ENCODE measurements around the gene EPHA8. TPM values are rescaled to one million over a fixed set of nuclear protein-coding genes. Genes with fewer than 3 reads are reported as not detected.

Gene EPHA8
- total and polyA plus RNA-seq, 2 of the 4 experiments (the other 2 are of a cell fraction) = not detected

DNA sequence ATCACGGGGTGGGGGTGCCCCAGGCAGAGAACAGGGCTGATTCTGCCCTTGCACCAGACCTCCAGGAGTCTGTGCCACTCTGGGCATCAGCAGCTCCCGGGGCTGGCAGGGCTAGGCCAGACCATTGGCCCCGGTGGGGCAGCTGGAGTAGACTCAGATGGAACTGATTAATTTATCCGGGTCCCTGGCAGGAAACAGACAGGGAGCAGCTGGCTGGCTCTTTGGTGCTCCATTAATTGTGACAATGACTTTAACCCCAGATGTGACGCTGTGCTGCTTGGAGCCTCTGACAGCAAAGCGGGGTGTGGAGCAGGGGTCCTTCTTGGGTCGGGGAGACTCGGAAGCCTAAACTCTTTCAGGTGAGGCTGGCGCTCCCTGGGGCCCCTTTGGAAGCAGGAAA is 9.5 kb downstream of the EPHA8 start:
- no peak for DNase-seq
- Histone ChIP-seq H3K4me2 (ENCODE audit: low read depth, low read length) (no peak overlapping the region), H3K27me3 (ENCODE audit: control insufficient read depth, insufficient read depth, low read length) (peaks cover 50% of the 10 kb centered on the region), H3K4me3 (ENCODE audit: insufficient read depth, low read depth, low read length) (no peak overlapping the region), H3K79me1 (ENCODE audit: low read depth in 1 of 2, low read length in 2 of 2) (no peaks in the 10 kb centered on the region), H3K9me1 (ENCODE audit: insufficient read depth, low read length) (no peaks in the 10 kb centered on the region; the same call in 1 of the 2 replicates), H3K27ac (ENCODE audit: insufficient read depth, low read length) (no peak overlapping the region), H2AK9ac (replicated peaks; ENCODE audit: low read depth, low read length, poor library complexity) (no peak overlapping the region), H4K5ac (ENCODE audit: low read depth, low read length) (no peak overlapping the region), H3K4me1 (ENCODE audit: control insufficient read depth, insufficient read depth, low read length) (no peaks in the 10 kb centered on the region), H3K9ac (ENCODE audit: low read depth, low read length) (no peak overlapping the region), H3K23ac (ENCODE audit: low read depth, low read length) (no peak overlapping the region), H3K56ac (ENCODE audit: extremely low read depth, insufficient read depth, low read length) (no peak overlapping the region), H4K8ac (ENCODE audit: low read depth in 2 of 2, low read length in 2 of 2) (no peak overlapping the region), H3K18ac (ENCODE audit: low read depth, low read length) (no peak overlapping the region), H3K9me3 (ENCODE audit: control insufficient read depth, insufficient read depth, low read length) (no peaks in the 10 kb centered on the region), H2AK5ac (ENCODE audit: low read depth, low read length) (no peak overlapping the region), H2BK5ac (ENCODE audit: low read depth, low read length, poor library complexity, severe bottlenecking) (no peak overlapping the region), H4K91ac (ENCODE audit: insufficient read depth, low read depth, low read length) (no peak overlapping the region), H3K4ac (ENCODE audit: low read depth, low read length) (no peak overlapping the region), H2BK120ac (ENCODE audit: low read depth, low read length) (no peak overlapping the region), H2AFZ (replicated peaks; ENCODE audit: low read length, poor library complexity) (no peak overlapping the region), H3K36me3 (ENCODE audit: control insufficient read depth, insufficient read depth, low read length) (no peaks in the 10 kb centered on the region), H3K14ac (replicated peaks; ENCODE audit: low read depth, low read length) (no peak overlapping the region), H2BK15ac (ENCODE audit: low read depth, low read length) (no peak overlapping the region), H4K20me1 (ENCODE audit: insufficient read depth, low read length) (no peaks in the 10 kb centered on the region), H2BK20ac (ENCODE audit: low read depth, low read length) (no peak overlapping the region)
- ATAC-seq (ENCODE audit: low read depth) = no peak
- dilution Hi-C loops (cut with HindIII; ENCODE audit: low sequenced_read_pairs, unreplicated experiment) = no loop called here
- in situ Hi-C loops (cut with MboI; ENCODE audit: low sequenced_read_pairs) = no loop called here
- BruUV-seq (replicated peaks) = no TSS peak
- ChIA-PET POLR2A (ENCODE audit: unreplicated experiment) (no interaction called here), CTCF (interaction anchor here (0.9 kb wide), 1 partner anchor 44 kb away, joined by 3 read pairs; no protein-coding TSS in a partner anchor)
- no peak for TF ChIP-seq MAFK (IDR thresholded peaks at IDR 0.05; ENCODE audit: low read depth, low read length)
- TF ChIP-seq MAZ (IDR thresholded peaks at IDR 0.05; ENCODE audit: borderline replicate concordance, low read depth, low read length) = no peak
- no peak for TF ChIP-seq MXI1 (IDR thresholded peaks at IDR 0.05; ENCODE audit: borderline replicate concordance, low read depth, low read length)
- no peak for TF ChIP-seq RCOR1 (IDR thresholded peaks at IDR 0.05; ENCODE audit: insufficient replicate concordance, low read length)
- TF ChIP-seq FOS (IDR thresholded peaks at IDR 0.05; ENCODE audit: low read depth, low read length) = no peak
- TF ChIP-seq RFX5 (IDR thresholded peaks at IDR 0.05; ENCODE audit: low read depth, low read length) = no peak
- no peak for TF ChIP-seq RAD21 (IDR thresholded peaks at IDR 0.05; ENCODE audit: low read length)
- no peak for TF ChIP-seq NFE2L2 (IDR thresholded peaks at IDR 0.05; ENCODE audit: low read depth, low read length)
- TF ChIP-seq, protein P1, sequence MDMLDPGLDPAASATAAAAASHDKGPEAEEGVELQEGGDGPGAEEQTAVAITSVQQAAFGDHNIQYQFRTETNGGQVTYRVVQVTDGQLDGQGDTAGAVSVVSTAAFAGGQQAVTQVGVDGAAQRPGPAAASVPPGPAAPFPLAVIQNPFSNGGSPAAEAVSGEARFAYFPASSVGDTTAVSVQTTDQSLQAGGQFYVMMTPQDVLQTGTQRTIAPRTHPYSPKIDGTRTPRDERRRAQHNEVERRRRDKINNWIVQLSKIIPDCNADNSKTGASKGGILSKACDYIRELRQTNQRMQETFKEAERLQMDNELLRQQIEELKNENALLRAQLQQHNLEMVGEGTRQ (IDR thresholded peaks at IDR 0.05; ENCODE audit: low read depth, low read length) = no peak
- TF ChIP-seq BHLHE40 (IDR thresholded peaks at IDR 0.05; ENCODE audit: low read depth, low read length) = no peak
- TF ChIP-seq SMC3 (IDR thresholded peaks at IDR 0.05; ENCODE audit: low read depth, low read length) = no peak
- TF ChIP-seq, protein P2, sequence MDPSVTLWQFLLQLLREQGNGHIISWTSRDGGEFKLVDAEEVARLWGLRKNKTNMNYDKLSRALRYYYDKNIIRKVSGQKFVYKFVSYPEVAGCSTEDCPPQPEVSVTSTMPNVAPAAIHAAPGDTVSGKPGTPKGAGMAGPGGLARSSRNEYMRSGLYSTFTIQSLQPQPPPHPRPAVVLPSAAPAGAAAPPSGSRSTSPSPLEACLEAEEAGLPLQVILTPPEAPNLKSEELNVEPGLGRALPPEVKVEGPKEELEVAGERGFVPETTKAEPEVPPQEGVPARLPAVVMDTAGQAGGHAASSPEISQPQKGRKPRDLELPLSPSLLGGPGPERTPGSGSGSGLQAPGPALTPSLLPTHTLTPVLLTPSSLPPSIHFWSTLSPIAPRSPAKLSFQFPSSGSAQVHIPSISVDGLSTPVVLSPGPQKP (IDR thresholded peaks at IDR 0.05; ENCODE audit: borderline replicate concordance, low read depth, low read length) = no peak
- no peak for TF ChIP-seq CHD1 (IDR thresholded peaks at IDR 0.05; ENCODE audit: low read depth, low read length)
- TF ChIP-seq, protein P3, sequence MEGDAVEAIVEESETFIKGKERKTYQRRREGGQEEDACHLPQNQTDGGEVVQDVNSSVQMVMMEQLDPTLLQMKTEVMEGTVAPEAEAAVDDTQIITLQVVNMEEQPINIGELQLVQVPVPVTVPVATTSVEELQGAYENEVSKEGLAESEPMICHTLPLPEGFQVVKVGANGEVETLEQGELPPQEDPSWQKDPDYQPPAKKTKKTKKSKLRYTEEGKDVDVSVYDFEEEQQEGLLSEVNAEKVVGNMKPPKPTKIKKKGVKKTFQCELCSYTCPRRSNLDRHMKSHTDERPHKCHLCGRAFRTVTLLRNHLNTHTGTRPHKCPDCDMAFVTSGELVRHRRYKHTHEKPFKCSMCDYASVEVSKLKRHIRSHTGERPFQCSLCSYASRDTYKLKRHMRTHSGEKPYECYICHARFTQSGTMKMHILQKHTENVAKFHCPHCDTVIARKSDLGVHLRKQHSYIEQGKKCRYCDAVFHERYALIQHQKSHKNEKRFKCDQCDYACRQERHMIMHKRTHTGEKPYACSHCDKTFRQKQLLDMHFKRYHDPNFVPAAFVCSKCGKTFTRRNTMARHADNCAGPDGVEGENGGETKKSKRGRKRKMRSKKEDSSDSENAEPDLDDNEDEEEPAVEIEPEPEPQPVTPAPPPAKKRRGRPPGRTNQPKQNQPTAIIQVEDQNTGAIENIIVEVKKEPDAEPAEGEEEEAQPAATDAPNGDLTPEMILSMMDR (conservative IDR thresholded peaks at IDR 0.05; ENCODE audit: low read depth, low read length) = no peak
- TF ChIP-seq POLR2A (IDR thresholded peaks at IDR 0.05; ENCODE audit: low read depth, low read length) = no peak
- TF ChIP-seq CEBPB (IDR thresholded peaks at IDR 0.05; ENCODE audit: low read depth, low read length) = no peak
- 11% methylated on average over 5 of the region's 9 CpGs; no CpG with 5 or more reads in 1 of the 2 experiments for WGBS, 2 experiments (ENCODE audit: extremely low coverage in 2 of 2, insufficient read length in 1 of 2)
- intact Hi-C loops (cut with micrococcal nuclease) = no loop called here
